ENCODE data around the gene ZNF664.

Gene ZNF664

DNA sequence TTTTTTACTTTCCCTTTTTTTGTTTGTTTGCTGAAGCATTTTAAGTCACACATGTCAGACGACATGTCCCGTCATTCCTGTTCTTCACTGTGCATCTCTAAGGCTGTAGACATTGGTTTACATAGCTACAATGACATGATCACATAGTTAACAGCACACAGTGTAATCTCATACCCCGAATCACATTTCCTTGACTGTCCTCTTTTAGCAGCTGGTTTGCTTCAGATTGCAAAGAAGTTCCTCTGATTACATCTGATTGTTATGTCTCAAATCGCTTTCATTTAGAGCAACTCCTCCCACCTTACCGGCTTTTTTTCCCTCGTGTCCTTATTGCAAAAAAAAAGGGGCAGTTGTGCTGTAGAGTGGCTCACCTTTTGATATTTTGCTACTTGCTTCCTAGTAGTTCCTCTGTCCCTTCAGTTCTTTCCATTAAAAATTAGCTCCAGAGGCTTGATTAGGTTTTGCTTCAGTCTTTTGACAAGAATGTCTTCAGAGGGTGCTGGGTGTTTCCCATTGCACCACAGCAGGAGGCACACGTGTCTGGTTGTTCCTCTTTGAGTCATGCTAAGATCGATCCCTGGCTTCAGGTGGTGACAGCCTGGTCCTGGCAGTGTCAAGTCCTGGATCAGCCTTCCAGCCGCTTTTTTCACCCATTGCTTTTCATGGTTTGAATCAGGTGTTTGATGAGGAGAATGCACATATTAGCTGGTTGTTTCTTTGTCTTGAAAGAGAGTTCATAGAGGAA, 35.0 kb downstream of the ZNF664 start:
- DNase-seq: peak in 2 of 56 donors; percentile 20 to 25

DNA sequence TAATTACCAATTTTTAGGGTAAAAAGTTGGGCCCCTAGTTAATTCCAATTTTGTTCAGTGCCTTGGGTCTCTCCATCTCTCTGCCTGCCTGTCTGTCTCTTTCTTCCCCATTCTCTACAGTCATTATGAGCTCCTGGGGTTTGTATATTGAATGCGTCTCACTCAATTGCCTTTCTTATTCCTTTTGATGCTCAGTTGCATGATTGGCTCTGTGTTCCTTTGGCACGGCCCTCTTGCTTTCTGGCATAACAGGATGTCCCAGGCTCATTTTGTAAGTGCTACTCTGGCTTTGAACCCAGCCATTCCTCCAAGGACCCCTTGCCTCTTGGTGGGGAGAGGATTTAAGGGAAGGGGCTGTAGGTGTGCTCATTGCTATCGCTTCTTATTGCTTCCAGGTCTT, 35.6 kb downstream of the ZNF664 start:
- peak in 2 of 56 donors; percentile 18 to 28 for DNase-seq

DNA sequence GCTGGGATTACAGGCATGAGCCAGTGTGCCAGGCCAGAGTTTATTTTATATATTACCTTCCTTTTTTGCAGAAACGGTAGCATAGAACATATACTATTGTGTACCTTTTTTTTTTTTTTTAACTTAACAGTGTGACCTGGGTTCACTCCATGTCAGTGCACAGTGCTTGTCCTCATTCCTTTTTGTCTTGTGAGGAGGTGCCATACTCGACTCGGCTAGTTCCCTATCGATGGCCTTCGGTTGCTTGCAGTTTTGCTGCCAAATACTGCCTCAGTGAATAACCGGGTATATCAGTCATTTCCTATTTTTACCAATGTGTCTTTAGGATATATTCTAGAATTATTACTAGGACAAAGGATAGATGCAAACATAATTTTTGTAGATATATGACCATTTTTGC, 36.8 kb downstream of the ZNF664 start:
- no peak for DNase-seq

DNA sequence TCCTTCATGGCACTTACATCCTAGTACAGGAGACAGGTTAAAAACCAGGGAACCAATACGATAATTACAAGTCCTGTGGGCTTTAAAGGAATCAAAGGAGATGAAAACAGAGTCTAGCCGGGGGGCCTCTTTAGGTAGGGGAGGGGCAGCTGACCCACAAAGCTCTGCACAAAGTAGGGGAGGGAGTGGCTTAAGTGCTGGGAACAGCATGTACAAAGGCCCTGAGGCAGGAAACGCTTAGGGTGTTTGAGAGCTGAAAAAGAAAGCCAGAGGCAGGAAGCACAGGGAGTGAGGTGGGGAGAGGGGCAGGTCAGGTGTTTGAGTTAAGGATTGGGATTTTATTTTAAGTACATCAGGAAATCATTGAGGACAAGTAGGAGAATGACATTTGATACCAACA, 37.7 kb downstream of the ZNF664 start:
- no peak for DNase-seq

DNA sequence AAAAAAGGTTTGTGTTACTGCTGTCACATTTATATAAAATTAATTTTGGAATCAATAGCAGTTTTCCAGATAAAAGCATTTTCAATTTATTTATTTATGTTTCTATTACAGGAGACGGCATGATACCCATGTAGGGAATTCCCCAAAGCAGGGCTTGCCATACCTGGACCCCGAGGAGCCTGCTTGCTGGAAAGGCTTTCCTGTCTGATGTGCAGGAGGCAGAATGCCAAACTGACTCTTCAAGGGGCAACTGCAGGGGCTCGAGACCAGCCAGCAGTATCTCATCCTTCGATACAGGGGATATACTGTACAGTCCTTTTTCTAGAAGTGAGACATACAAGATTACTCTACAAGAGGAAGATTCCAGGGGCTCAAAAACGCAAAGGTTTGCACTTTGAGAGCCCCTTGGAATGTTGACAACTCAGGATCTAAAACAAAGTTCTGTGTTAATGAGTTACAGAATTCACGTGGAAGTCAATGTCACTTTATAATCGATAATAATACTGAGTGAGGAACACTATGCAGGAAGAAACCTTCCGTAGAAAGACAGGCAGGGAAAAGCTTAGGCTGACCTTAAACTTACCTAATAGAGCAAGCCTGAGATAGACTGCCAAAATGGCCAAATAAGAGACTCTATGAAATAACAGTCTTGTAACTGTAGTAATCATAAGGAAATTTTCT, 38.6 kb downstream of the ZNF664 start:
- DNase-seq: no peak

DNA sequence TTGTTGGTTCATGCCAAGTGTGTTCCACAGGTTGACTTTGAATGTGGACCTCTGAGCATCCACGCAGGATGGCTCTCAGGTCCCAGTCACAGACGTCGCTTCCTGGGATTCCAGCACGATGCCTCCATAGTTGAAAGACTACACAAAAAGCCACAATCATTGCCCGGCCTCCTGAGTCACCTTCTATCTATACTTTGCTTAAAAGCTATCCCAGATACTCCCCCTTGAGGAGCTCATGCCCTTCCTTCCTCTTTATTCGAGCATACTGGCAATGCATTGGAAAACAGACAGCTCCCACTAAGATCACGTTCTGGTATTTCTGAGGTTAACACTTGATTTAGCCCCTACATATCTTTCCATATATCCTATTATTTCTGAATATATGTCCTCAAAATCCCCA, 40.1 kb downstream of the ZNF664 start:
- no peak for DNase-seq

DNA sequence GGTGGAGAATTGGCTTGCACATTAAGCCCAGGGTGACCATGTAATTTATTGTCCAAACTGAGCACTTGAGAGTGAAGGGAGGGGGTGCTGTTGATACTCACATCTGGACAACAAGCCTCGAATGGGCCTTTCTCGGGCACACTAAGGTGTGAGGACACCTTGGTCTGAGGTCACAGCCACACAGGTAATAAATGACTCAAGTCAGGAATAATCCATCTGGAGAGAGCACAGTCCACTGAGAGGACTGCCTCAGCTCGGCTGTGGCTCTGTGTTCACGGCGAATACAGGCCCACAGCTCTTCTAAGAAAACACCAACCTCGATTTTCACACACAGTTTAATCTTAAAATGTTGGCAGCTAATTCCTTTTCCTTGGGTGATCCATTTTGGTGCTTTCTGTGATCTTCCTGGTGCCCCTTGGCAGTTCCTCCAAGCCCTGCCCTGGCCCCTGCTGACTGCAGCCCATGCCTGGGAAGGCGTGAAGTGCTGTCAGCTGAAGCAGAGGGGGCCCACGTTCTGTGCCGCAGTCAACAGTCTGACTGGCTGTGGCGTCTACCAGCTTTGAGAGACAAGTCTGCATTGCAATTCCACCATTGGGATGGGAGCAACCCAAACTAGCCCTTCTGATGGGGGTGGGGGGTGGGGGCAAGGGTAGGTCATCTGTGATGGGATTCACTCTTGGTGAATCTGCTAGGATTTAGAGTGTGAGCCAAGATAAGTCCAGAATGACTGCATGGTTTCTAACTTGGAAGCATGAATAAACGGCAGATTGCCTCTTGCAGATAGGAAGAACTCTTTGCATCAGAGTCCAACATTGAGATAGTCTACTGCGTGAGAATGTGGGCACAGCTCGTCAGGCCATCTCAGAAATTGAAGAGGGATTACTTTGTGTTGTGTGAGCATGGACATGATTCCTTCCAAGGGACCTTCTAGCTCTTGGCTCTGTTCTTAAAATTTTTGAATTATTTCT, 42.8 kb downstream of the ZNF664 start:
- DNase-seq: no peak

DNA sequence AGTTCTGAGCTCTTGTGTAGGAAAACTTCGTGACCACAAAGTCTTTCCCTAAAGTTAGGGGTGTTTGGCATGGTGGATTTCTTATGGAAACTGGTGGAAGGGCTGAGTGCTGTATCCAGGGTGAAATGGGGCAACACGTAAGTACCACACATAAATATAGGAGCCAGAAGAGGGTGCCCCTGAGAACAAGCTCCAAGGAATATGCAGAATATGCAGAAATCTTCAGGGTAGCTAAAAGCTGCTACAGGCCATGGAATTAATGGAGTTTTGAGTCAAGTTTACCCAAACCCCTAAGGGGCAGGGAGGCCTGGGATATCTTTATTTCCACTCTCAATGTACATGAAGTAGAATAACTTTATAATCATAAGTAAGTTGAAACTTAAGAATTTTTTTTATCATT, 44.0 kb downstream of the ZNF664 start:
- DNase-seq: no peak

DNA sequence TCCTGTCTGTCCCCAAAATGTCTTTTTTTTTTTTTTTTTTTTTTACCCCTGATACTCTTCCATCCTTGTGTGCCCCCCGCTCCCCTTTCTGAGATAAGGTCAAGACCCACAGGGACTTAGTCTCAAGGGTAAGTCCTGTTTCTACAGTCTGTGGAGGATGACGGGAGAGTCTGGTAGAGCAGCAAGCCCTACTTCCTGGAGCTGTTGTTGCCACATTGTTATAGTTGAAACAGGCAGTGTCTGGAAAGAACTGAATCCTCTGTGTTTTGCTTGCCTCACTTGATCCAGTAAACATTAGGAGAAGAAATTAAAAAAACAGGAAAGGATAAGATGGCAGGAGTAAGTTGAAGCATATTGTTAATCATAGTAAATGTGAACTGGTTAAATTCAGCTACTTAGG, 45.5 kb downstream of the ZNF664 start:
- no peak for DNase-seq

DNA sequence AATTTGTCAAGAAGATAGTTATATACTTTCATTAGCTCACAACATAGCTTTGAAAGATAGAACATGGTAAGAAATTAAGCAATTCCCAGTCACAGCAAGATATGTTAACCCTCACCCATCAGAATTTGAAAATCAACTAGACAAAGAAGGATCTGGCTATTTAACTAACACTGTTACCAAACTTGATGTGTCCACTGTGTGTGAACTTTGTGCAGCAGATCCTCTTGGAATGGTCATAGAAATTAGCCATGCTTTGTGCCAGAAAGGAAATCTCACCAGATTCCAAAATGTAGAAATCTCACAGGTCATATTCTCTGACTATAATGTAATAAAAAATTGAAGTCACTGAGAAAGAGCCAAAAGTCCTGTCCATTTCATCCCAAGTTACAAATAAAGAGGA, 46.1 kb downstream of the ZNF664 start:
- no peak for DNase-seq

DNA sequence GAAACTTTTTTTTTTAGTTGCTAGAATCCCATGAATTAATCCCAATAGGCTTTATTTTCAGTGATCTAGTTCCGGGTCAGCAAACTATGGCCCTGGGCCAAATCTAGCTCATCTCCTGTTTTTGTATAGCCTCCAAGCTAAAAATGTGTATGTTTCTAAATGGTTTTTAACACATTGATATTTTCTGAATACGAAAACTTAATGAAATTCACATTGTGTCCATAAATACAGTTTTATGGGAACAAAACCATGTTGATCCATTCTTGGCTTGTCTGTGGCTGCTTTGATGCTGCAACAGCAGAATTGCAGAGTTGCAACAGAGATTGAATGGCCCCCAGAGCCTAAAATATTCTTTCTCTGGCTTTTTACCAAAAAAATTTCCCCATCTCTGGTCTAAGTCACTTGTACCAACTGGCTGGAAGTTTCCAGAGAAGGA, 47.5 kb downstream of the ZNF664 start:
- no peak for DNase-seq

DNA sequence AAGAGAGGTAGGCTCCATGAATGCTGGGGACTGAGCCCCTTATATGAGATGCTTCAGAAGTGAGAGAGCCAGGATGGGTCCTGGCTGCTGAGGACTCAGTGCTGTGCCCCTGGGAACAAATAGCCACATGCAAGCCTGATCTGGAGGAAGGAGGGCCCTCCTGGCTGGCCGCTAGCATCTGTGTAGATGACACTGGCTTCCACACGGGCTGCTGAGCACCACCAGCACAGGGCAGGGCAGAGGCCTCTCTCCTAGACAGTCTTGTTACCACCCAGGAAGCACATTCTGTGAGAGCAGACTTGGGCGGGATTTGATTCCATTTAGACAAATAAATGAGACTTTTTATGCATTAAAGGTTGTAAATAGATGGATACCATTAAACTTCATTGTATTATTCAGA, 48.0 kb downstream of the ZNF664 start:
- no peak for DNase-seq

DNA sequence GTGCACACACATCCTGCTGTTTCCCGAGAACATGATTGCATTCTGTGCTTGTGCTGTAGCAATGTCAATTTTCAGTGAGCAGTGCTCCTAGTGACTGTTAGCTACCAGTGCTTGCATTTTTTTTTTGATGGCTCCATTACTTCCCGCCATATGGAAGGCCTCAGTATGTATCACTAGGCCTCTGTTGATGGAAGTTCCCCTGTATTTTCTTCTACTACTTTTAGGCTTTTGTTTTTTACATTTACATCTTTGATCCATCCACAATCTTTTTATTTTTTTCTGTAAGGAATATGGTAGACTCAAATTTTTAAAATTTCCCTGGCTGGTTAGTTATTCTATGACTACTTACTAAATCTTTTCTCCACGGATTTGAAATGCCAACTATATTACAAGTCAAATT, 49.1 kb downstream of the ZNF664 start:
- no peak for DNase-seq

DNA sequence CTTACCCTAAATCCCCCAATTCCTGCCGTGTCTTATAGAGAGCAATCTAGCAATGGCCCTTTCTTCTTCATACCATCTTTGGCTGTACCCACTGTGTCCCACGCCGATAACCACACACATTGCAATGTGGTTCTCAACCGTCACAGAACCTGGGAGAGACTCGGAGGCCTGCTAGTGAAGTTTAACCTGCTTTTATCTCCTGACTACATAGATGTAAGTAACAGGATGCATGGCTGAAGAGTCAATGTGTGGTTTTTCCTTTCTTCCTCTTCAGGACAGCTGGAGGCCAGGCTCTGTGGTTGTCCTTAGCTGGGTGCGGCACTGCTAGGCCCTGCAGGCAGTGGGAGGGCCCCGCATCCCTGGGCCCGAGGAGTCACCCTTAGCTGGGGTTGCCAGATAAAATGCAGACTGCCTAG, 51.3 kb downstream of the ZNF664 start:
- DNase-seq: no peak

DNA sequence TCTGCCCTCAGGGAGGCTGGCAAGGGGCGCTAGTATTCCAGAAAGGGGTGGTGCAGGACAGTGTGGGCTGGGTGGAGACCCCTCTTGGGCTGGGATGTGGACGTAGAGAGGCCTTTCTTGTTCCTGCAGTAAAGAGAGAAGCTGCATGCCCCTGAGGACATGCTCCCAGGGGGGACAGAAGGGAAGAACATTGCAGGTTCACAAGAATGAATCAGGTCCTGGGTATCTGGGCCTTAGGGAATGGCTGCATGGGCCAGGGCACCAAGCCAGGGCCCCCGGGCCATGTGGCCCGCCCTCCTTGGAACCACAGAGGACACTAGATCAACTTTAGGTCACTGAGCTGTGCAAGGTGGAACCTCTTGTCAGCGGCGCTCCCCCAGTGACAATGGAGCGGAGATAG, 51.8 kb downstream of the ZNF664 start:
- no peak for DNase-seq

DNA sequence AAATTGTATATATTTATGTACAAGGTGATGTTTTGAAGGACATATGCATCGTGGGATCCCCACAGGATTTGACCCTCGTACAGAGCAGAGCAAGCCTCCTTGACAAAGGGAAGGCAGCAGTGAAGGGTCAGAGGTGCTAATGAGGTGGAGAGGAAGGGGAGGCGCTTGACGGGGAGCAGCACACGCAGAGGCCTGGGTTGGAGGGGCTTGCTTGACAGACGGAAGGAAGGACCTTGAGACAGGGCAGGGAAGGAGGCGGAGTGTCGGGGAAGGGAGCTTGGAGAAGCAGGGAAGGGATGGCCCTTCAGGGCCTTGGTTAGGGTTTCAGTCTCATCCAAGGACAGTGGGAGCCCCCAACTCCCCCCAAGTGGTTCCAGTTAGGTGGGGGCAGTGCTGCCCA, 52.6 kb downstream of the ZNF664 start:
- DNase-seq: no peak

DNA sequence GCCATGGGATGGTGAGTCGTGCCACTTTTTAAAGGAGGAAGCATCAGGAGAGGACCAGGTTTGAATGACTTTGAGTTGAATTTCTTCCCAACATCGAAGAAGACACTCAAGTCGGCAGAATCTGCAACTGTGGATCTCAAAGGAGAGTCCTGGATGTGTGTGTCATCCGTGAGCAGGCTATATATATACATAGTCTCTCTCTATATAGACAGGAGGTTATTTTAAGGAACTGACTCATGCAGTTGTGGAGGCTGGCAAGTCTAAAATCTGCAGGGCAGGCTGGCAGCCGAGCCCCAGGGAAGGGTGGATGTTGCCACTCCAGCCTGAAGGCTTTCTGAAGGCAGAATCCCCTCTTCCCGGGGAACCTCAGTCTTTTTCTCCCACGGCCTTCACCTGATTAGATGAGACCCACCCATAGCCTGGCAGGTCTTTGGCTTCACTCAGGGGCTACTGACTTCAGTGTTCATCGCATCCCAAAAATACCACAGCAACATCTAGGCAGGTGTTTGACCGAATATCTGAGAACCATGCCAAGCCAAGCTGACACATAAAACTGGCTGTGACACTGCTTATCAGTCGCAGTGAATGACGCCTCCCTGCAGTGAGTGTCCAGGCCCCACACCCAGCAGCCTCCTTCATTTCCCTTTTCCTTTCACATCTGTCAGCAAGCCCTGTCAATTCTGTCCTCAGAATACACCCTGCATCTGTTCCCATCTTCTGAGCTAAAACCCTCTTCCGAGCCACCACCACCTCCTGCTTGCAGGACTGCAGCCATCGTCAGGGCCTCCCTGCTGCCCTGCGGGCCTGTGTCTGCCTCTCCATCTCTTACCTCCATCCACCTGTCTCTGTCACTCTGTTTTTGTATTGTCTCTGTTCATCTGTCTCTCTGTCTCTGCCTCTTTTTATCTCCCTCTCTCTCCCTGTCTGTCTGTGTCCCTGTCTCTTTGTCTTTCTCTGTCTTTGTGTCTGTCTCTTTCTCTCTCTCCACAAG, 54.0 kb downstream of the ZNF664 start:
- peak in 1 of 56 donors; percentile 30 for DNase-seq

DNA sequence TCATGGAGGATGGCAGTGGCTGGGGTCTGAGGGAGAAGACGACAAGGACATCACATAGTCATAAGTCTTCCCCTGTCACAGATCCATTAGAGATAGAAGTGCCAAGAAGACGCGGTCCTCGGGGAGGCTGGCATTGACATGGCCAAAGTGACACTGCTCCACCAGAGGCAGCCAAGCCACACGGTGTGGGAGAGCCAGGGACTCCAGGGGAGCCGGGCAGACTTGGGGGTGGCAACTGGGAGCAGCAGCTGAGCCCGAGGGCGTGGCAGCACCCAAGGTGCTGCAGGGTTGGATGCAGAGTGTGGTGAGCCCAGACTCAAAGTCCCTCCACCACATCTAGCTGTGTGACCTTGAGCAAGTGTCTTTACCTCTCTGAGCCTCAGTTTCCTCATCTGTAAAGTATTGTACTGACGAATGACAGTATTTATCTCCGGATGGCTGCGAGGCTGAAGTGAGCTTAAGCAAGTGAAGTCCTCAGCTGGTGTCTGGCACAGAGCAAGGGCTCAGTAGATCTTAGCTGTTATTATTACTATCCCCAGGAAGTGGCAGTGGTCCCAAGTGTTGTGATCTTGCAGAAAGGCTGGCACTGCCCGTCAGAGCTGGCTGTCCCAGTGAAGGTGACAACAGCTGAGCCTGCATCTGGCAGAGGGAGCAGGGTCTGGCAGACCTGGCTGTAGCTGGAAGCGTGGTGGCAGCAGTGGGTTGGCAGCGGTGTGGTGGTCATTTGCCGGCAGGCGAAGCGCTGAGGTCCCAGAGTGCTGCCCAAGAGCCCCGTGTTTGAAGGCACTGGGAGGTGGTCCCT, 54.9 kb downstream of the ZNF664 start:
- DNase-seq: no peak

DNA sequence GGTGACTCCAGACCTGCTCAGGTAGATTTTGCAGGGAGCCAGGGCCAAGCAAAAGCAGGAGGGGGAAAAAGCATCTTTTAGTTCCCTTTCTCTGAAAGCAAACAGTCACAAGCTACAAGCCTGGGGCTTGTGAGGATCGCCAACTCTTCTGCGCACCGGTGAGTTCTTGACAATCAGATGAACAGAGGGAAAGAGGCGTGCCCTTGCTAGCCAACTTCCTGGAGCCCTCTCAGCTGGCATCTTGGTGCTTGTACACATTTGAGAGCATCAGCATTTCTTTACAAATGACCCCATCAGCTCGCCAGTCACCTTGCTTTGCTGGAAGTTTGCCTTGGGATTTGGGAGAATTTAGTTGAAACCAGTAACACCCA, 55.5 kb downstream of the ZNF664 start:
- DNase-seq: no peak

DNA sequence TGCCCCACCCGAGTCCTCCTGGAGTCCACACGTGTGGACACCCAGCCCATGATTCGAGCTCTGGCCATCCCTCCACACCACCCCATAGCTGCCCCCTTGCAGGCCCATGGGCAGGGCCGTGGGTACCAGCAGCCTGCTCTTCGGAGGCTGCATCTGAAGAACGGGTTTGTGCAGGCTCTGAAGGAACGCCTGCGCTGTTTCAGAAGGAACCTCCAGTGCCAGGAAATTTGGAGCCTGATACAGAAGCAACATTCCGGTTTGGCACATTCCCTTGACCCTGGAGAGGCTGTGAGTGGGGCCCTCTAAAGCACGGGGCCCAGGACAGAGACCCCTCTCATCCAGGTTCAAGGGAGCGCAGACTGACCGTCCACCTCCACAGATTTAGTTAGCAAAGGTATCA, 57.0 kb downstream of the ZNF664 start:
- no peak for DNase-seq

Data from nucleus accumbens (tissue), 56 donors.